Caco-2 (cell line): ENCODE results near the gene CHRM2. TPM values are rescaled to one million over a fixed set of nuclear protein-coding genes. Genes with fewer than 3 reads are reported as not detected.

Experiments
- BruUV-seq: library from RNA; stranded (reverse); fragments of 400-500 nt; replicated peaks from 2 replicates; lab custom pipeline; 2021; lab: Mats Ljungman, UMichigan
- CTCF ChIA-PET: fragments of 300-600 bp; sonication (Branson Sonifier 250); formaldehyde crosslinking; loops from one replicate; lab custom pipeline; 2022; ENCODE audit warnings: antibody characterized with exemption; lab: Charles Lee
- POLR2A ChIA-PET: fragments of 300-600 bp; sonication (Branson Sonifier 250); formaldehyde crosslinking; loops from one replicate; lab custom pipeline; 2022; ENCODE audit warnings: antibody characterized with exemption; lab: Charles Lee
- DNase-seq, 2 experiments: peaks; one replicate each; pipeline versions ENCODE4 v3.0.0 to v3.0.0-alpha.2; 2020 to 2022
- H3K27me3 ChIP-seq: replicated peaks from 2 replicates; pipeline ENCODE4 v1.6.0; 2011; ENCODE audit warnings: low read length; ENCODE audit not compliant: control insufficient read depth, insufficient read depth
- H3K36me3 ChIP-seq: 2 replicates; pipeline ENCODE4 v1.5.1; 2011; ENCODE audit warnings: low read length; ENCODE audit not compliant: control insufficient read depth, insufficient read depth
- H3K4me1 ChIP-seq: fragments of 250-450 bp; sonication (Bioruptor Pico); 2 replicates; pipeline ENCODE4 v1.5.1; 2020; ENCODE audit warnings: mild to moderate bottlenecking
- H3K4me3 ChIP-seq: 2 replicates; pipeline ENCODE4 v1.5.1; 2011; ENCODE audit warnings: low read depth, mild to moderate bottlenecking, control low read depth, low read length
- H3K9me3 ChIP-seq: fragments of 250-450 bp; sonication (Bioruptor Pico); 2 replicates; pipeline ENCODE4 v1.5.1; 2020; ENCODE audit warnings: mild to moderate bottlenecking, moderate library complexity
- H3K27ac Mint-ChIP-seq: one replicate; pipeline ENCODE4 v1.8.0; 2022; ENCODE audit warnings: mixed read lengths; ENCODE audit not compliant: unreplicated experiment
- H3K27me3 Mint-ChIP-seq: one replicate; pipeline ENCODE4 v1.8.0; 2022; ENCODE audit warnings: mixed read lengths; ENCODE audit not compliant: insufficient read depth, unreplicated experiment
- H3K36me3 Mint-ChIP-seq: one replicate; pipeline ENCODE4 v1.8.0; 2022; ENCODE audit warnings: mild to moderate bottlenecking, mixed read lengths; ENCODE audit not compliant: insufficient read depth, unreplicated experiment
- H3K4me1 Mint-ChIP-seq: one replicate; pipeline ENCODE4 v1.8.0; 2022; ENCODE audit warnings: low read depth, mixed read lengths; ENCODE audit not compliant: unreplicated experiment
- H3K4me3 Mint-ChIP-seq: one replicate; pipeline ENCODE4 v1.8.0; 2022; ENCODE audit warnings: mild to moderate bottlenecking, moderate library complexity, mixed read lengths; ENCODE audit not compliant: unreplicated experiment
- H3K9me3 Mint-ChIP-seq: one replicate; pipeline ENCODE4 v1.8.0; 2022; ENCODE audit warnings: mixed read lengths; ENCODE audit not compliant: unreplicated experiment
- intact Hi-C: fragments of 100-400 bp; cut with micrococcal nuclease; formaldehyde crosslinking; loops from one replicate; pipeline ENCODE4 v1.10.0; 2022; ENCODE audit not compliant: unreplicated experiment
- microRNA-seq: library from miRNA; unstranded; fragments of <30 nt; microRNA quantifications from one replicate; pipeline ENCODE4 v1.2.0, GENCODE V29; 2022
- total RNA-seq: library from RNA; stranded (reverse); gene quantifications from 2 replicates; pipeline ENCODE4 v1.2.3, GENCODE V29; 2022
- TF ChIP-seq, protein P1 (sequence below), 2 experiments: fragments of 200-600 bp in 1 of 2; IDR thresholded peaks; 1 replicate in 1 of 2; 2 replicates in 1 of 2; pipeline versions ENCODE4 v1.5.1 to v1.8.0; 2011 to 2022; ENCODE audit warnings: antibody characterized with exemption in 1 of 2, control low read depth in 1 of 2, inconsistent platforms in 1 of 2, low read depth in 1 of 2, low read length in 1 of 2, mild to moderate bottlenecking in 1 of 2, moderate library complexity in 1 of 2; ENCODE audit not compliant: insufficient read depth in 1 of 2, severe bottlenecking in 1 of 2, unreplicated experiment in 1 of 2

Gene CHRM2
- total RNA-seq, 1 experiment from 2014 or later = not detected

DNA sequence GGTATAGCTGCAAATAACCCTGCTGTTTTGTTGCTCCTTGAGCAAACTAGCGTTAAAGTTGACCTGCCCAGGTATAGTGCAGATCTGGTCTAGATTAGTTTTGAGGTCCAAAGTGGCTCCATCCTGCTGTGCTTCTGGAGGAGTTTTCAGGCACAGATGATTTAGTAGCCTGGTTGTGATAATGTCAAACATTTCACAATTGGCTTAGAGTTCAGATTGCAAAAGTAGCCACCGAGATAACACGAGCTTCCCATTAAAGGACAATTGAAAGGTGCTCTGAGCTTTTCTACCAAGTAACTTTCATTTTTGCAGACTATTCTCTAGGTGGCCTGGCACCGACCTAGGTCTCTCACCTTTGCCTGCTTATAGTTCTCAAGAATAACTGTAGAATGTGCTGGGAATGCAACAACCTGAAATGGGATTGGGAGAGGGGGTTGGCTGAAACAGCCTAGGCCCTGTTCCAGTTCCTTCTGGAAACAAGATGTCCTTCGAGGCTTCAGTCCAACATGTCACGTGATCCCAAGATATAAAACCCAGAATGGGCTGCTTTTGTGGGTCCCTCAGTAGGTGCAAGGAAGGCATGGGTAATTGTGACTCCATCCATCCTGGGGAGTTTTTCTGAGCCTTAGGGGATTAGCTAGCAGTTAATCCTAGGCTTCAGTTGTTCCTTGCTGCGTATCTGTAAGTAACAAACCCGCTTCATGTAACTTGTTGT, 201.0 kb downstream of the CHRM2 start:
- intact Hi-C loops = no loop called here
- H3K4me1 Mint-ChIP-seq = no peaks in the 10 kb centered on the region
- Histone ChIP-seq H3K36me3 (no peaks in the 10 kb centered on the region), H3K9me3 (0 out of 2 replicates have a peak, but pooled peaks cover 2% of the 10 kb centered on the region), H3K27me3 (no peaks in the 10 kb centered on the region), H3K4me1 (no peaks in the 10 kb centered on the region), H3K4me3 (no peak overlapping the region)
- POLR2A ChIA-PET = no interaction called here
- no peaks in the 10 kb centered on the region for H3K36me3 Mint-ChIP-seq
- peaks cover 10% of the 10 kb centered on the region for H3K9me3 Mint-ChIP-seq
- H3K4me3 Mint-ChIP-seq = no peak overlapping the region
- H3K27ac Mint-ChIP-seq = no peak overlapping the region
- H3K27me3 Mint-ChIP-seq = no peaks in the 10 kb centered on the region
- no peak for DNase-seq
- CTCF ChIA-PET = interaction anchor here (0.7 kb wide), 1 partner anchor 195 kb away, joined by 3 read pairs; no protein-coding TSS in a partner anchor
- TF ChIP-seq, protein P1, sequence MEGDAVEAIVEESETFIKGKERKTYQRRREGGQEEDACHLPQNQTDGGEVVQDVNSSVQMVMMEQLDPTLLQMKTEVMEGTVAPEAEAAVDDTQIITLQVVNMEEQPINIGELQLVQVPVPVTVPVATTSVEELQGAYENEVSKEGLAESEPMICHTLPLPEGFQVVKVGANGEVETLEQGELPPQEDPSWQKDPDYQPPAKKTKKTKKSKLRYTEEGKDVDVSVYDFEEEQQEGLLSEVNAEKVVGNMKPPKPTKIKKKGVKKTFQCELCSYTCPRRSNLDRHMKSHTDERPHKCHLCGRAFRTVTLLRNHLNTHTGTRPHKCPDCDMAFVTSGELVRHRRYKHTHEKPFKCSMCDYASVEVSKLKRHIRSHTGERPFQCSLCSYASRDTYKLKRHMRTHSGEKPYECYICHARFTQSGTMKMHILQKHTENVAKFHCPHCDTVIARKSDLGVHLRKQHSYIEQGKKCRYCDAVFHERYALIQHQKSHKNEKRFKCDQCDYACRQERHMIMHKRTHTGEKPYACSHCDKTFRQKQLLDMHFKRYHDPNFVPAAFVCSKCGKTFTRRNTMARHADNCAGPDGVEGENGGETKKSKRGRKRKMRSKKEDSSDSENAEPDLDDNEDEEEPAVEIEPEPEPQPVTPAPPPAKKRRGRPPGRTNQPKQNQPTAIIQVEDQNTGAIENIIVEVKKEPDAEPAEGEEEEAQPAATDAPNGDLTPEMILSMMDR (IDR thresholded peaks at IDR 0.05; ENCODE audit: insufficient read depth in 1 of 2, low read depth in 1 of 2, low read length in 1 of 2, severe bottlenecking in 1 of 2, unreplicated experiment in 1 of 2) = no peak
- no TSS peak for BruUV-seq

Small RNA genes lying within 50 kb of the gene (microRNA-seq; reads per million reads assigned to microRNA genes)
- not detected for gene MIR490
